ENCODE data around the gene CNKSR3. TPM values are rescaled to one million over a fixed set of nuclear protein-coding genes. Genes with fewer than 3 reads are reported as not detected.

CNKSR3 gene
- total RNA-seq, 1 donor from 2014 or later: 9.5 TPM

GRCh38 chr6:154512201-154512600 lies 1.7 kb upstream of the CNKSR3 start:
- intact Hi-C loops (cut with DNase I): no loop called here
- no peaks in the 10 kb centered on the region for H3K36me3 ChIP-seq
- peaks cover 17% of the 10 kb centered on the region for H3K4me1 ChIP-seq
- ATAC-seq (no peak), DNase-seq (no peak)
- no peak overlapping the region for H3K4me3 ChIP-seq
- no peak overlapping the region for H3K27ac ChIP-seq
- H3K27me3 ChIP-seq (ENCODE audit: low read depth): no peaks in the 10 kb centered on the region
- no peaks in the 10 kb centered on the region for H3K9me3 ChIP-seq
- TF ChIP-seq, protein P1, sequence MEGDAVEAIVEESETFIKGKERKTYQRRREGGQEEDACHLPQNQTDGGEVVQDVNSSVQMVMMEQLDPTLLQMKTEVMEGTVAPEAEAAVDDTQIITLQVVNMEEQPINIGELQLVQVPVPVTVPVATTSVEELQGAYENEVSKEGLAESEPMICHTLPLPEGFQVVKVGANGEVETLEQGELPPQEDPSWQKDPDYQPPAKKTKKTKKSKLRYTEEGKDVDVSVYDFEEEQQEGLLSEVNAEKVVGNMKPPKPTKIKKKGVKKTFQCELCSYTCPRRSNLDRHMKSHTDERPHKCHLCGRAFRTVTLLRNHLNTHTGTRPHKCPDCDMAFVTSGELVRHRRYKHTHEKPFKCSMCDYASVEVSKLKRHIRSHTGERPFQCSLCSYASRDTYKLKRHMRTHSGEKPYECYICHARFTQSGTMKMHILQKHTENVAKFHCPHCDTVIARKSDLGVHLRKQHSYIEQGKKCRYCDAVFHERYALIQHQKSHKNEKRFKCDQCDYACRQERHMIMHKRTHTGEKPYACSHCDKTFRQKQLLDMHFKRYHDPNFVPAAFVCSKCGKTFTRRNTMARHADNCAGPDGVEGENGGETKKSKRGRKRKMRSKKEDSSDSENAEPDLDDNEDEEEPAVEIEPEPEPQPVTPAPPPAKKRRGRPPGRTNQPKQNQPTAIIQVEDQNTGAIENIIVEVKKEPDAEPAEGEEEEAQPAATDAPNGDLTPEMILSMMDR (IDR thresholded peaks at IDR 0.05): no peak

DNA sequence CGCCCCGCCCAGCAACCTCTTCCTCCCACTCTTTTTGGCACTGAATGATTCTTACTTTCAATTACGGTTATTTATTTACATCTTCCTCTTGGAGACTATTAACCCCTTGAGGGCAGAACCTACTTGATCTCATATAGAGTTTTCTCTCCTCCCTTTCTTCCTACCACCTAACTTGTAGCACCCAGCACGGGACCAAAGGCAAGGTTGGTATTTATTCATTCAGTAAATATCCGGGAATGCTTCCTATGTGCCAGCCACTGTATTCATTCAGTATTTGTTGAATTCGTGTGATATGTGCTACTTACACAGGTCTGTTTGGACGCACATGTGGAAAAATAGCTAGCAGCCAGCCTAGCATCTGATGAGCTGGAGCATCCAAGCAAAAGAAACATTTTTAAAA lies 1.3 kb upstream of the CNKSR3 start:
- DNase-seq (no peak), ATAC-seq (no peak)
- Histone ChIP-seq H3K27me3 (ENCODE audit: low read depth) (no peaks in the 10 kb centered on the region), H3K36me3 (no peaks in the 10 kb centered on the region), H3K9me3 (no peaks in the 10 kb centered on the region), H3K27ac (no peak overlapping the region), H3K4me3 (no peak overlapping the region), H3K4me1 (peaks cover 19% of the 10 kb centered on the region)
- TF ChIP-seq, protein P1 (IDR thresholded peaks at IDR 0.05): no peak
- intact Hi-C loops (cut with DNase I): no loop called here

GRCh38 chr6:154509421-154510143 lies 903 bp downstream of the CNKSR3 start:
- Histone ChIP-seq H3K27ac (peak overlapping the region; percentile 85), H3K4me3 (peak overlapping the region; percentile 78), H3K4me1 (peaks cover 16% of the 10 kb centered on the region), H3K36me3 (no peaks in the 10 kb centered on the region), H3K27me3 (ENCODE audit: low read depth) (no peaks in the 10 kb centered on the region), H3K9me3 (no peaks in the 10 kb centered on the region)
- intact Hi-C loops (cut with DNase I): no loop called here
- ATAC-seq: peak; percentile 31
- TF ChIP-seq, protein P1 (IDR thresholded peaks at IDR 0.05): no peak
- DNase-seq: peak; percentile 52

GRCh38 chr6:154508573-154509375 lies 1.7 kb downstream of the CNKSR3 start:
- TF ChIP-seq, protein P1 (IDR thresholded peaks at IDR 0.05): no peak
- Histone ChIP-seq H3K27ac (no peak overlapping the region), H3K4me3 (peak overlapping the region; percentile 78), H3K9me3 (no peaks in the 10 kb centered on the region), H3K4me1 (peaks cover 16% of the 10 kb centered on the region), H3K27me3 (ENCODE audit: low read depth) (no peaks in the 10 kb centered on the region), H3K36me3 (no peaks in the 10 kb centered on the region)
- ATAC-seq (peak; percentile 11 to 22), DNase-seq (no peak)
- intact Hi-C loops (cut with DNase I): no loop called here

DNA sequence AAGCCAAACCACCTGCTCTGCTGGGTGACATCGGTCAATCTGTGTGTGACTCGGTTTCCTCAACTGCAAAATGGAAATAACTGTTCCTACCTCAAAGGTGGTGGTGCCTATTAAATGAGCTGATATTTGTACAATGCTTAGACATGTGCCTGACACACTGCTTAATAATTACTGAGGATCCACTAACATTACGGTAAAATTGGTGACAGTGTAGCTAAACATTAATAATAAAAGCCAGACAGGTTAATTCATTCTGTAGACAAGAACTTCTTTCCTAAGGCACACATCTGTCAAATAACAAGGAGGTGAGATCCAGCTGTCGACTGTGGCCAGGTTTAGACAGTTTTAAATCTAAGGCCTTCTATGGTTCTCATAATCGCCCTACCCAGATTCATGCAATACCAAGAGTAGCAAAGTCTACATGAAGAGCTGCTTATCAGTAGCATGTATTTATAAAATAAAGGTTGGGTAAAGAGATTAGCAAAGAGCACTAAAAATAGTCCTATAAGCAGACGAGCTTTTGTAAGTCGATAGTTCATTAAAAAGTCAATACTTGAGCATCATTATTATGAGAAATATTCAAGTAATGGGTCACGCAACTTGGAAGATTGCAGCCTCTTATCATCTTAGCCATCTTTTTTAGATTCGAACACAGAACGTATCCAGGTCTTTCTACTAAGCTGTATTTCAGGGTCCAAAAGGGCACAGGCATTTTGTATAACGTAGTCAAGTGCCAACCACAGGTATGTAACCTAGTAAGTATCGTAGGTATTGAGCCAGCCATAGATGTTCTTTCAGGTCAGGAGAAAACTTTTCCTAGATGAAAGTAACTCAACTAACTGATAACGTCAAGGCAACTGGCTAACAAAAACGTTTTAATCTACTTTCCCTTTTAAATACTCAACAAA lies 3.2 kb downstream of the CNKSR3 start:
- H3K4me3 ChIP-seq: no peak overlapping the region
- TF ChIP-seq, protein P1 (IDR thresholded peaks at IDR 0.05): no peak
- H3K4me1 ChIP-seq: peaks cover 15% of the 10 kb centered on the region
- DNase-seq (no peak), ATAC-seq (peak in 1 of 2 donors; percentile 20)
- intact Hi-C loops (cut with DNase I): no loop called here
- H3K9me3 ChIP-seq: no peaks in the 10 kb centered on the region
- no peak overlapping the region for H3K27ac ChIP-seq
- no peaks in the 10 kb centered on the region for H3K36me3 ChIP-seq
- no peaks in the 10 kb centered on the region for H3K27me3 ChIP-seq (ENCODE audit: low read depth)

Data from lower lobe of right lung (tissue), 2 donors.